Mucosa of rectum (tissue), 2 donors: ENCODE data around the gene MEGF8.

Experiments used
- H3K27ac ChIP-seq, 2 donors: one replicate each; pipeline ENCODE4 v1.7.0; 2013; ENCODE audit warnings: inconsistent platforms in 2 of 2, low read depth in 2 of 2, low read length in 2 of 2
- H3K27me3 ChIP-seq, 2 donors: one replicate each; pipeline ENCODE4 v1.7.0; 2013; ENCODE audit warnings: low read length in 2 of 2; ENCODE audit not compliant: control insufficient read depth in 2 of 2, insufficient read depth in 2 of 2
- H3K36me3 ChIP-seq, 2 donors: one replicate each; pipeline ENCODE4 v1.7.0; 2013; ENCODE audit warnings: low read length in 2 of 2; ENCODE audit not compliant: control insufficient read depth in 2 of 2, insufficient read depth in 2 of 2
- H3K4me1 ChIP-seq, 2 donors: one replicate each; pipeline ENCODE4 v1.7.0; 2013; ENCODE audit warnings: low read length in 2 of 2, mild to moderate bottlenecking in 1 of 2; ENCODE audit not compliant: control insufficient read depth in 2 of 2, insufficient read depth in 2 of 2
- H3K4me3 ChIP-seq, 2 donors: one replicate each; pipeline ENCODE4 v1.7.0; 2013; ENCODE audit warnings: low read length in 2 of 2
- H3K9ac ChIP-seq, 2 donors: one replicate each; pipeline ENCODE4 v1.7.0; 2013; ENCODE audit warnings: low read length in 2 of 2, low read depth in 1 of 2, mild to moderate bottlenecking in 1 of 2
- H3K9me3 ChIP-seq, 2 donors: one replicate each; pipeline ENCODE4 v1.7.0; 2013; ENCODE audit warnings: low read length in 2 of 2; ENCODE audit not compliant: control insufficient read depth in 2 of 2
- donor health status: healthy.
- donor health status: Normal muscosa, but diverticular disease.

MEGF8 gene

DNA sequence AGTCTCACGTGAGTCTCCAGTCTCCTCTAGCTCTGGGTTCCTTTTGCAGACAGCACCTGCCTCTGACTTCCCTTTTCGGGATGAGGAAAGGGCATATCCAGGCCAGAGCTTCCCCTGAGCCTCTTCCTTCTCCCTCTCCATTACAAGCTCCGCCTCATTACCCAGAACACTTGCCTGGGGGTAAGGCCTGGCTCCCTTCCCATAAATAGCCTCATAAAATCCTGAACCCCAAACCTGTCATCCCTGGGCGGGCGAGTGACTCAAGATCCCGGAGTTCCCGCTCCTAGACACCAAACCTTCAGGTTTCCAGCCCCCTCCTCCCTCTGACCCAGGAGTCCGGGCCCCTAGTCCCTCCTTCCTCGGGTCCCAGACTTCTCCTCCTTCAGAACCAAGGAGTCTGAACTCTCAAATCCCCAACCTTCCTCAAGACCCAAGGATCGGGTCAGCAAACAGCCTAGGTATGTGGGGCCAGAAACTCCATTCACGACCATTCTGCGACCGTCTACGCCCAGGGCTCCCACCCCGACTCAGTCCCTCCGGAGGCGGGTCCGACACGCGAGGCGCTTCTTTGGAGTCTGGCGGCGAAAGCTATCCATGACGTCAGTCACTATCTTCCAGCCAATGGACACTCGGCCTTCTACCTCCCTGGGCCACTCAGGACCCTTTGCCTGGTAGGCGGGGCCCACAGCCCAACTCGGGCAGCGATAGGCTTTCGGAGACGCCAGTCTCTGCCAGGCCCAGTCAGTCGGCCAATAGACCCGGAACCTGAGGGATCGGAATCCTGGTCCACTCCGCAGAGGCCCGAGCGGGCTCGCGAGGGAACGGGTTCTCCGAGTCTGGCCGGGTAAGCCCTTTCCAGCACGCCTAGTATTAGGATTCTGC, 71.2 kb downstream of the MEGF8 start:
- Histone ChIP-seq H3K27me3 (peaks cover 0 to 2% of the 10 kb centered on the region in 2 donors), H3K27ac (peak overlapping the region; percentile 67 to 75), H3K4me3 (peak overlapping the region; percentile 70 to 93), H3K36me3 (no peaks in the 10 kb centered on the region), H3K9me3 (no peaks in the 10 kb centered on the region), H3K9ac (peak overlapping the region; percentile 70 to 85), H3K4me1 (peaks cover 9 to 14% of the 10 kb centered on the region in 2 donors)

DNA sequence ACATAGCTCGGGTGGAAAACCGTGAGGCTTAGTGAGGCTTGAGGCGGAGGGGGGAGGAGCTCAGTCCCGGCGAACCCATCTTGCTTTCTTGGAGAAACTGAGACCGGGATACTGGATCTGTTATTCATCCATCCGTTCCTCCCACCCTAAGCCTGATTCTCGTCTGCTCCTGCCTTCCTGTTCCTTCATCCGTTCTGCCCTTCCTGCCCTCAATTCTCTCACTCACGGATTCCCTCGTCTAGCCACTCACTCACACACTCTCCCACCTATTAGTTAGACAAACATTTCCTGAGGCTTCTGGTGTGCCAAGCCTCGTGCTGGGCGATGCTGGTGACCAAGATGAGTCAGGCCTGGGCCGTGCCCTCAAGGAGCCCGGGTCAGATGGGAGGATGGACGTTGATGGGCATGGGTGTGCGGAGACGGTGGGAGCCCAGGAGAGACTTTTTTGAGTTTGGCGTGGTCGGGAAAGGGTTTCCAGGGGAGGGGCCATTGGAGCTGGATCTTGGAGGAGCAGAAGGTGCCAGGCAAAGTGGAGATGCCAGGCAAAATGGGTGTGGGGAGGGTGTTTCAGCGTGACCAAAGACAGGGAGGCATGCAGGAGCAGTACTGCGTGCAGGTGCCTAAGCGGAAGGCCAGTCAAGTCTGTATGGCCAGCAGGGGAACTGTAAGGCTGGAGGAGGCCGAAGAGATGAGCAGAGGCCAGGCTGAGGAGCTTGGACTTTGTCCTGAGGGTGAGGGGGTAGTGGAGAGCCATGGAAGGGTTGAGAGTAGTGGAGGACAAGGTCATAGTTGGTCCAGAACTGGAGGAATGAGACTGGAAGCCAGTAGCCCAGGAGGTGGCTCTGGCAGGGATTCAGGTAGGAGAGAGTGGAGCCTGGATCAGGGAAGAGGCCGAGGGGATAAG, 72.1 kb downstream of the MEGF8 start:
- Histone ChIP-seq H3K9ac (peak overlapping the region; percentile 70 to 85), H3K4me1 (peaks cover 9 to 14% of the 10 kb centered on the region in 2 donors), H3K27me3 (peaks cover 0 to 2% of the 10 kb centered on the region in 2 donors), H3K9me3 (no peaks in the 10 kb centered on the region), H3K36me3 (no peaks in the 10 kb centered on the region), H3K4me3 (peak overlapping the region; percentile 70 to 93), H3K27ac (peak overlapping the region; percentile 67 to 75)

GRCh38 chr19:42400404-42400803, 75.0 kb downstream of the MEGF8 start:
- Histone ChIP-seq H3K4me3 (no peak overlapping the region), H3K9me3 (no peaks in the 10 kb centered on the region), H3K9ac (no peak overlapping the region), H3K4me1 (peaks cover 9 to 14% of the 10 kb centered on the region in 2 donors), H3K27ac (no peak overlapping the region), H3K36me3 (no peaks in the 10 kb centered on the region), H3K27me3 (no peaks in the 10 kb centered on the region)

- Histone ChIP-seq H3K36me3 (no peaks in the 10 kb centered on the region), H3K9ac (peak overlapping the region; percentile 32 to 48), H3K9me3 (no peaks in the 10 kb centered on the region), H3K4me3 (peak overlapping the region; percentile 59 to 67), H3K27ac (peak overlapping the region in 1 of 2 donors; percentile 32), H3K27me3 (no peaks in the 10 kb centered on the region), H3K4me1 (peaks cover 9% of the 10 kb centered on the region in 2 donors)
Measured at GRCh38 chr19:42401365-42402303, 76.2 kb downstream of the MEGF8 start.

DNA sequence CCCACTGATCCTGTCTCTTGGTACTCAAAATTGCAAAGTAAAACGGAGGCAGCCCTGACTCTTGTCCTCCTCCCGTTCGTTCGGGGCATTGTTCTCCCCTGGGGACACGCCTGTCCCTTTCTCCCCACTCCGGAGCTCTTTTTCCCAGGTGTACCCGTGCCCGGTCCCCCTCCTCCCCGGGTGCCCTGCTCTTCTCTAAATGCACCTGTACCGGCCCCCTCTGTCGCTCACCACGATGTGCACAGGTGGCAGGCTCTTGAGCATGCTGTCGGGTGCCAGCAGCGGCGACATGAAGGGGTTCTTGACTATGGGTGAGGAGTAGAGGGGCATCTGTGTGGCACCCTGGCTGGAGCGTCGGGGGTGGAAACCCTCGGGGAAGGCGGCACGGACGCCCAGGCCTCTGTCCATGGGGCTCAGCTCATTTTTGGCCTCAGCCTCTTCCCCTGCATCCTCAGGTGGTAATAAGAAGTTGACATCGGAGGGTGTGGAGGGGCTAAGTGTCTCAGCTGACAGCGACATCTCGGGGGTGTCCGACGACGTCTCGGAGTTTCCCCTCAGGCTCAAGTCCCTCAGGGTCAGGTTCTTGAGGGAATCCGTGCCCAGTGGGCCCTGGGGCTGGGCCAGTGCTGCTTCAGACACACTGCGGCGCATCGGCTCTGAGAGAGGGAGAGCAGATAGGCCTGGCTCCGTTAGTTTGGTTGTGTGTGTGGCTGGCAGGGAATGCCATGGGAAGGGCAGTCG, 77.1 kb downstream of the MEGF8 start:
- Histone ChIP-seq H3K4me3 (peak overlapping the region in 1 of 2 donors; percentile 59), H3K36me3 (no peaks in the 10 kb centered on the region), H3K27ac (no peak overlapping the region), H3K27me3 (no peaks in the 10 kb centered on the region), H3K4me1 (peaks cover 5% of the 10 kb centered on the region in 2 donors), H3K9ac (no peak overlapping the region), H3K9me3 (no peaks in the 10 kb centered on the region)

GRCh38 chr19:42403586-42403985, 78.2 kb downstream of the MEGF8 start:
- Histone ChIP-seq H3K9me3 (no peaks in the 10 kb centered on the region), H3K4me3 (no peak overlapping the region), H3K36me3 (no peaks in the 10 kb centered on the region), H3K4me1 (peaks cover 0 to 2% of the 10 kb centered on the region in 2 donors), H3K27me3 (no peaks in the 10 kb centered on the region), H3K9ac (no peak overlapping the region), H3K27ac (no peak overlapping the region)

DNA sequence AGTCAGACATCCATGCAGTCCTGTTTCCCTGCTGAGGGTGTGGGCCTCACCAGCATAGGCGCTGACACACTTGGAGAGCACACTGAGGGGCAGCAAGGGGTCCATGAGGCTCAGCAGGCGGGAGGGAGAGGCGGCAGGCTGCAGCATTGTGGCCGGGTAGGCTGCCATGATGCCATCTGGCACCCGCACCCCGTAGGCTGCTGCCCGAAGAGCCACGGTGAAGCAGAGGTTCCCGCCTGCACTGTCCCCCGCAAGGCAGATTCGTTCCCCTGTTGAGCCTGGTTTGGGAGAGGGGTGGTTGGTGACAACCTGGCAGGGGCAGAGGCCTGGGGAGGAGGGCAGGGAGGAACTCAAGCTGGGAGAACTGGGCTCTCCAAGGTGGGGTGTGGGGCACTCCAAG, 80.7 kb downstream of the MEGF8 start:
- H3K36me3 ChIP-seq: no peaks in the 10 kb centered on the region
- H3K9me3 ChIP-seq: no peaks in the 10 kb centered on the region
- H3K4me1 ChIP-seq: peaks cover 0 to under 1% of the 10 kb centered on the region in 2 donors
- no peak overlapping the region for H3K27ac ChIP-seq
- no peak overlapping the region for H3K9ac ChIP-seq
- no peaks in the 10 kb centered on the region for H3K27me3 ChIP-seq
- H3K4me3 ChIP-seq: no peak overlapping the region

- no peaks in the 10 kb centered on the region for H3K27me3 ChIP-seq
- H3K36me3 ChIP-seq: no peaks in the 10 kb centered on the region
- no peak overlapping the region for H3K4me3 ChIP-seq
- peaks cover 2 to 3% of the 10 kb centered on the region in 2 donors for H3K4me1 ChIP-seq
- no peaks in the 10 kb centered on the region for H3K9me3 ChIP-seq
- H3K27ac ChIP-seq: no peak overlapping the region
- H3K9ac ChIP-seq: no peak overlapping the region
Measured at GRCh38 chr19:42407085-42407815, 81.8 kb downstream of the MEGF8 start.
